NCI-H1105 (cell line): ENCODE results near the gene HCN4.
"Not testable (repeated sequence)": the region's sequence is repeated elsewhere in the genome, so short reads cannot be mapped to it uniquely, and the experiment has no call there.

Source experiments
- DNase-seq: peaks from one replicate; lab custom pipeline; 2025; lab: John Stamatoyannopoulos, UW

The HCN4 gene

GRCh38 chr15:73325191-73325861 is 43.4 kb downstream of the HCN4 start:
- no peak for DNase-seq

GRCh38 chr15:73324496-73325170 is 44.1 kb downstream of the HCN4 start:
- DNase-seq = no peak

- no peak for DNase-seq
Measured at GRCh38 chr15:73323956-73324355, 44.8 kb downstream of the HCN4 start.

- no peak for DNase-seq
Measured at GRCh38 chr15:73323374-73323955, 45.3 kb downstream of the HCN4 start.

GRCh38 chr15:73322665-73323373 is 45.9 kb downstream of the HCN4 start:
- no peak for DNase-seq

- peak; percentile 7 for DNase-seq
Measured at GRCh38 chr15:73321496-73322450, 47.0 kb downstream of the HCN4 start.

GRCh38 chr15:73320619-73321180 is 48.1 kb downstream of the HCN4 start:
- no peak for DNase-seq

GRCh38 chr15:73319460-73320245 is 49.1 kb downstream of the HCN4 start:
- no peak for DNase-seq

GRCh38 chr15:73318463-73319351 is 50.1 kb downstream of the HCN4 start:
- DNase-seq = peak; percentile 19

GRCh38 chr15:73317651-73318462 is 50.9 kb downstream of the HCN4 start:
- DNase-seq = no peak

- no peak for DNase-seq
Measured at GRCh38 chr15:73313861-73314260, 54.9 kb downstream of the HCN4 start.

- no peak for DNase-seq
Measured at GRCh38 chr15:73308305-73308704, 60.5 kb downstream of the HCN4 start.

- peak; percentile 42 for DNase-seq
Measured at GRCh38 chr15:73305331-73306211, 63.2 kb downstream of the HCN4 start.

- no peak for DNase-seq
Measured at GRCh38 chr15:73303636-73304035, 65.1 kb downstream of the HCN4 start.

GRCh38 chr15:73300286-73300685 is 68.5 kb downstream of the HCN4 start:
- DNase-seq = not testable (repeated sequence)

- no peak for DNase-seq
Measured at GRCh38 chr15:73298522-73299245, 70.1 kb downstream of the HCN4 start.
